NCI-H187 (cell line): ENCODE data around the gene TP53I13.

Experiments used
- DNase-seq, 2 experiments: peaks; one replicate each; lab custom pipeline; 2025; lab: John Stamatoyannopoulos, UW

The TP53I13 gene

GRCh38 chr17:29581583-29582253 is 13.2 kb downstream of the TP53I13 start:
- DNase-seq, result no peak

DNA sequence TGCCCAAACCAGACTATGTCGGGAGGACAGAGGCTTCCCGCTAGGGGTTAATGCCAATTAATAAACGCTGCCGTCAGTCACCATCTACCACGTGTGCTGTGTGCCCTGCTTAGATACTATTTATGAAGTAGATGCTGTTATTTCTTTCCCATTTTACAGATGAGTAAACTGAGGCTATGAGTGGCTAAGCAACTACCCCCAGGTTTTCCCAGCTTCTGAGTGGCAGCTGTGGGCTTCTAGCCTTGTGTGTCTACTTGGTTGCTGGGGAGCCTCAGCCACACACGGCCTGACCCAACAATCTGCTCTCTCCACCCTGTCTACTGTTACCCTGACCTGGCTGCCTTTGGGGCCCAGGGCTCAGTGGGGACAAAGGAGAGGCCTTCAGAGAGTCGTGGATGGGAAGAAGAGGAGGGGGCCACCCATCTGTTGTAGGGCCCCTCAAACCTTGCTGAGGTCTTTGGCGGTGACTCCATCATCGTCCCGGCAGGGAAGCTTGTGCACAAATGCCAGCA is 13.8 kb downstream of the TP53I13 start:
- no peak for DNase-seq

DNA sequence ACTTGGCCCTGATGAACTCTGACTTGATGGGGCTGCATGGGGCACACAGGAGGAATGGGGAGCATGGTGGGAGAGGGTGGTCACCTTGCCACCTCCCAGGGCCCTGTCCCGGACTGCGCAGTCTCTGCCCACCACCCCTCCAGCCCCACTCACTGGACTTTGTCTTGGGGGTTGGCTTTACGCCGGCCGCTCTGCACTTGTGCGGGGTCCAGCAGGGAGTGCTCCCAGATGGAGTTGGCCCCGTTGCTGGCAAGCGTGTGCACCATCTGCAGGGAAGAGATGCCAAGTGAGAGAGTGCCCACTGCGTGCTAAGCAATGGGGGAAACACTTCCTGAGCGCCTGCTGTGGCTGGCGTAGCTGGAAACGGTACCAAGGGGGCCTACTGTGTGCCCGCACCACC is 14.3 kb downstream of the TP53I13 start:
- no peak for DNase-seq

- DNase-seq, result no peak
Measured at GRCh38 chr17:29583324-29584248, 15.1 kb downstream of the TP53I13 start.

DNA sequence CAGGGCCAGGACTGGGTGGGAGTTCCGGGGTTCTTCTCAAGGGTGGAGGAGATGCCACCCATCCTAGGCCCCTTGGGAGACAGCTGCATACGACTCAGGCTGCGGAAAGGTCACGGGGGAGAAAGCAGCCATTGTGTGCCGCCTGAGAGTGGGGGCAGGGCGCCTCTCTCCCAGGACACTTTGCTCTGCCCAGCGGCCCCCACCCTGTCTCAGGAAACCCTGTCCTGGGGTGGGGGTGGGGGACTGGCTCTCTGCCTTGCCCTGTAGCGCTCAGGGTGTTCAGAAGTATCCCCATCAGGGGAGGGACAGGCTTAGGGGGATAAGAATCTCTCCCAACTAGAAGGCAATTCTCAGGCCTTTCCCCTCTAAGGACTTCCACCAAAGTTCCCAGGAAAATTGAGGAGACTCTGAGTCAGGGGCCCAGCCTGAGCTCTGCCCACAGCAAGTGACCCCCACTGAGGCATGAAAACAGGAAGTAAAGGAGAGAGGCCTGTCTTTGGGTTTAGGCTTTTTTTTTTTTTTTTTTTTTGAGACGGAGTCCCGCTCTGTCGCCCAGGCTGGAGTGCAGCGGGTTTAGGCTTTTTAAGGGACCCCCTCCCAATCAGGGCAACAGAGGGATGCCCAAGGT is 16.1 kb downstream of the TP53I13 start:
- DNase-seq, result no peak

DNA sequence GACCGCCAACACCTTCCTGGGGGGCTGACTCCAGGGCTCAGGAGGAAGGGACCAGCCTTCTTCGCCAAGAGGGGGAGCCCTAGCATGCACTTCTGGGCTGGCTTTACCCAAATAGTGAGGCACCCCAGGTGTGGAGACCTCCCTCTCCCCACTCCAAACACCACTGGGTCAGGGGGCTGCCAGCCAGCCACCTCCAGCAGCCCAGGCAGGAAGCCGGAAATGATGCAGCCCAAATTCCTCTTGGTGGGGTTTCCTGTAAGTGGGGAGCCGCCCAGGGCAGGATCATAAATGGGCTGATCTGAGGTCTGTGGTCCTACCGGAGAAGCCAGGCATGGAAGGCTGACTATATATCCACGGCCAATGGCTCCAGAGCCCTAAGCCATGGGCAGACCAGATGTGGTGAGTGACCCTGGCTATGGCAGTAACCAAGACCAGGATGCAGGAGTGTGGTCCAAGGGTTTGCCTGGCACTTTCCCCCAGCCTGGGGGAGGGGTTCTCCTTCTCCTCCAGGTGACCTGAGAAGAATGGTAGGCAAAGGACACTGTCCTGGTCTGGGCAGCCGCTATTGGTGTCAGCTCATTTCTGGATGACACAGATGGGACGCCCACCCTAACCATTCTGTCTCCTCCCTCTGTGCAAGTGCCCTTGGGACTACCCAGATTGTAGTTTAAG is 16.7 kb downstream of the TP53I13 start:
- no peak for DNase-seq

GRCh38 chr17:29586676-29587469 is 18.4 kb downstream of the TP53I13 start:
- DNase-seq, result no peak

GRCh38 chr17:29587591-29587990 is 19.1 kb downstream of the TP53I13 start:
- DNase-seq, result no peak

DNA sequence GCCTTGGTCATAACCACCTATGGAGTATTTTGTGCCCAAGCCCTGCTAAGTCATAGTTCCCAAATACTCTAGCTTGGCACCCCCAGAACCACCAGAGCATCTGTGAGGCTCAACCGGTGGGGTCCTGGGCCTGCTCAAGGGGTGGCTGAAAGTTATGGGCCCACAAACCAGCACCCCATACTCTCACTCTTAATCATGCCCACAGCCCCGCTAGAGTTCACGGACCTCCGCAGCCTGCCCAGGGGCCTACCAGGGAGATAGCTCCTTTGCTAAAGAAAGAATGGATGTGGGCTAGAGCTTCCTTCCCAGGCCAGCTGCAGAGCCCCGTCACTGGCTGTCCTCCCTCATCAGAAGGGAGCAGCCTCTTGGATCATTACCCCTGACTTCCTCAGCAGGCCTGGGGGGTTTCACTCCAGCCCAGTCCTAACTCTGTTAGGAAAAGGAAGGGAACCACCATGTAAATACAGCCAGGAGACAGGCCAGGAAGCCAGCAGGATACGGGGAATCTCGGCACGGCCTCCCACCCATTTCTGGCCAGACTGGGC is 19.6 kb downstream of the TP53I13 start:
- DNase-seq, result no peak

GRCh38 chr17:29588562-29589411 is 20.3 kb downstream of the TP53I13 start:
- no peak for DNase-seq

GRCh38 chr17:29589524-29590410 is 21.3 kb downstream of the TP53I13 start, which contains the start of gene GIT1:
GIT1 (minus strand) TSS chr17:29589648; CDS start chr17:29589378, 270 bp downstream.
- peak; percentile 26 to 75 for DNase-seq

DNA sequence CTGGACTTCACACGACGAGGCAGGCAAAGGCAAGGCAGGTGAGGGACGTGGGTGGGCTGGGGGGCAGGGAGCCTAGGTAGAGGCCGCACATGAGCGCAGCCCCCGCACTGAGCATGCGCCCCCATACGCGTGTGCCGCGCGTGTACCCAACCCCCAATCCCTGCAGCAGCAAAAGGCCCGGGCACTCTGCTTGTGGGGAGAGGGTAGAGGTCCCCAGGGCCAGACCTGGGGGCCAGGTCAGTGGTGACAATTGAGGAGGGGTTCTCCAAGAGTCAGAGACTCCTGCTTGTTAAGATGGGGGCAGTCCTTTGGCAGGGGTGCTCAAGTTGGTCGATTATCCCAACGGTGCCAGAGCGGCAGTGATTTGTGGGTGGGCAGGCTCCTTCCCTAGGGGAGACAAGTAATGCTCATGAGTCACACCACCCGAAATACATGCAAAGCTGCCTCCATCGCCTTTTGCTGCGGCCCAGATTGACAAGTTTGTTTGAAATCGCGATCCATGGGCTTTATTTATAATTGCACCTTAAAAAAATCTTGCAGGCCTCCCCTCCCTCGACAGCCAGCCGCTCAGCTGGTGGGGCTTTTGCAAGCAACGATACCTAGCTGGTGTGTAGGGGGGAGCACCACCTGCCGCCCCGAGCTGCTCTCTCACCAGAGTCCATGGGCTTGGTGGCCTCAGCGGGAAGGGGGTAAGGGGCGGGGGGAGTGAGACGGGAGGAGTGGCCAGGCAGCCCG is 22.1 kb downstream of the TP53I13 start:
- DNase-seq, result no peak

GRCh38 chr17:29591146-29591736 is 22.7 kb downstream of the TP53I13 start:
- DNase-seq, result no peak

- peak; percentile 77 to 82 for DNase-seq
Measured at GRCh38 chr17:29591737-29592608, 23.5 kb downstream of the TP53I13 start.

GRCh38 chr17:29592850-29593551 is 24.5 kb downstream of the TP53I13 start, which contains the start of gene ANKRD13B:
ANKRD13B (plus strand) TSS chr17:29593132; CDS start chr17:29593622, 490 bp downstream.
- peak in 1 of 2 experiments; percentile 28 for DNase-seq
